ENCODE data around the gene DRC3. TPM values are rescaled to one million over a fixed set of nuclear protein-coding genes. Genes with fewer than 3 reads are reported as not detected.

The DRC3 gene
- total and polyA plus RNA-seq, 4 donors = 0.61 to 1.5 (median 1.1) TPM

DNA sequence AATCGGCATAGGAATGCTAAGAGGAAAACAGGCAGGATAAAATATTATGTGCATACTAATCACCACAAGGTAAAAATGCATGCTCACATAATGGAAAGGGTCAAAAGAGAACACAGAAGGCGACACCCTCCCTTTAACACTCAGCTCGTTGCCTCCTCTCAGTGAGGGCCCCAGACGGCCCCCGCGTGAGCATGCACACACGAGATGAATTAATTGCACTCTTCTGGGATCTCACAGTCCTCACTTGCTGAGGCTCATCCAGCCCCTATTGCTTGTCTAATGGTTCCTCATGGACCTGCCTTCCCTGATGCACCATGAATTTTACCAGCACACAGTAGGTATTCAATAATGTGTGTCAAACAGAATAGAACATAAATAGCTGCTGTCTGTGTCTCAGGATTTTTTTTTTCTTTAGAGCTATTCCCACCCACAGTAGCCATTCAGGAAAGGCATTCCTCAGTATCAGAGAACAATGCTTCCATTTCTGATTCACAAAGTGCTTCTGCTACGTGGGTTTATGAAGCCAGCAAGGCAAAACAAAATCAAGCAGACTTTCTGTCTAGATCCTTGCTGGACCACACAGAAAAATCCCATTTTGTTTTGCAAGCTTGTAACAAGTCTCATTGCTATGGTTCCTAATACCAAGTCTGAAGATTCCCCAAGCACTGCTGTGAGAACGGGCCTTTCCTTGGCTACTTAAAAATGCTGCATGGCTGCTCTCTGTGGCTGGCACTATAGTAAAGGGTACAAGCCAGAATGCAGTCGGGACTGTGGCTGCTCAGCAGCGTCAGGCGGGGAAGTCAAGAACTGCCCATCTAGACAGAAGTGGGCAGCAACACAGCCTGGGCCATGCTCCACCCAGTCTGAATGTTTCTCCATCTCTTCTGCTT, 44.0 kb upstream of the DRC3 start:
- Histone ChIP-seq H3K4me3 (ENCODE audit: low read depth in 1 of 3, low read length in 3 of 3) (no peak overlapping the region), H3K27ac (ENCODE audit: low read depth in 1 of 2, low read length in 2 of 2) (no peak overlapping the region), H3K36me3 (ENCODE audit: control insufficient read depth in 4 of 4, insufficient read depth in 3 of 4, low read depth in 1 of 4, low read length in 3 of 4) (no peaks in the 10 kb centered on the region), H3K9ac (ENCODE audit: low read depth in 1 of 2, low read length in 2 of 2) (no peak overlapping the region), H3K4me1 (ENCODE audit: control insufficient read depth in 4 of 4, insufficient read depth in 4 of 4, low read length in 3 of 4) (peaks cover 6 to 21% (median 9%) of the 10 kb centered on the region in 4 donors), H3K9me3 (ENCODE audit: control insufficient read depth in 4 of 4, low read length in 3 of 4) (no peaks in the 10 kb centered on the region), H3K27me3 (ENCODE audit: control insufficient read depth in 4 of 4, insufficient read depth in 4 of 4, low read length in 3 of 4) (no peaks in the 10 kb centered on the region)
- WGBS = 82% methylated on average over 12 of the region's 12 CpGs
- no peak for DNase-seq (ENCODE audit: low spot score)
- no peak for TF ChIP-seq ZBTB33 (IDR thresholded peaks at IDR 0.05)
- no peak for TF ChIP-seq RXRA (IDR thresholded peaks at IDR 0.05)

GRCh38 chr17:17929655-17930380, 42.8 kb upstream of the DRC3 start:
- Histone ChIP-seq H3K4me3 (ENCODE audit: low read depth in 1 of 3, low read length in 3 of 3) (no peak overlapping the region), H3K4me1 (ENCODE audit: control insufficient read depth in 4 of 4, insufficient read depth in 4 of 4, low read length in 3 of 4) (peaks cover 6 to 21% (median 9%) of the 10 kb centered on the region in 4 donors), H3K36me3 (ENCODE audit: control insufficient read depth in 4 of 4, insufficient read depth in 3 of 4, low read depth in 1 of 4, low read length in 3 of 4) (no peaks in the 10 kb centered on the region), H3K27me3 (ENCODE audit: control insufficient read depth in 4 of 4, insufficient read depth in 4 of 4, low read length in 3 of 4) (no peaks in the 10 kb centered on the region), H3K9me3 (ENCODE audit: control insufficient read depth in 4 of 4, low read length in 3 of 4) (no peaks in the 10 kb centered on the region), H3K9ac (ENCODE audit: low read depth in 1 of 2, low read length in 2 of 2) (no peak overlapping the region), H3K27ac (ENCODE audit: low read depth in 1 of 2, low read length in 2 of 2) (no peak overlapping the region)
- WGBS = 79% methylated on average over 2 of the region's 2 CpGs
- DNase-seq (ENCODE audit: low spot score) = no peak
- TF ChIP-seq SP1 (IDR thresholded peaks at IDR 0.05) (no peak), HNF4G (IDR thresholded peaks at IDR 0.05) (no peak), FOXA2 (IDR thresholded peaks at IDR 0.05) (no peak), EGR1 (IDR thresholded peaks at IDR 0.05; ENCODE audit: low read depth in 2 of 2) (no peak), JUND (IDR thresholded peaks at IDR 0.05) (no peak), YY1 (IDR thresholded peaks at IDR 0.05) (no peak)

GRCh38 chr17:17930674-17931073, 42.0 kb upstream of the DRC3 start:
- H3K9me3 ChIP-seq (ENCODE audit: control insufficient read depth in 4 of 4, low read length in 3 of 4) = no peaks in the 10 kb centered on the region
- TF ChIP-seq GABPA (IDR thresholded peaks at IDR 0.05 in 1 of 2, conservative IDR thresholded peaks at IDR 0.05 in 1 of 2) = no peak
- no peak for TF ChIP-seq YY1 (IDR thresholded peaks at IDR 0.05)
- TF ChIP-seq MAX (IDR thresholded peaks at IDR 0.05) = no peak
- TF ChIP-seq, protein P1, sequence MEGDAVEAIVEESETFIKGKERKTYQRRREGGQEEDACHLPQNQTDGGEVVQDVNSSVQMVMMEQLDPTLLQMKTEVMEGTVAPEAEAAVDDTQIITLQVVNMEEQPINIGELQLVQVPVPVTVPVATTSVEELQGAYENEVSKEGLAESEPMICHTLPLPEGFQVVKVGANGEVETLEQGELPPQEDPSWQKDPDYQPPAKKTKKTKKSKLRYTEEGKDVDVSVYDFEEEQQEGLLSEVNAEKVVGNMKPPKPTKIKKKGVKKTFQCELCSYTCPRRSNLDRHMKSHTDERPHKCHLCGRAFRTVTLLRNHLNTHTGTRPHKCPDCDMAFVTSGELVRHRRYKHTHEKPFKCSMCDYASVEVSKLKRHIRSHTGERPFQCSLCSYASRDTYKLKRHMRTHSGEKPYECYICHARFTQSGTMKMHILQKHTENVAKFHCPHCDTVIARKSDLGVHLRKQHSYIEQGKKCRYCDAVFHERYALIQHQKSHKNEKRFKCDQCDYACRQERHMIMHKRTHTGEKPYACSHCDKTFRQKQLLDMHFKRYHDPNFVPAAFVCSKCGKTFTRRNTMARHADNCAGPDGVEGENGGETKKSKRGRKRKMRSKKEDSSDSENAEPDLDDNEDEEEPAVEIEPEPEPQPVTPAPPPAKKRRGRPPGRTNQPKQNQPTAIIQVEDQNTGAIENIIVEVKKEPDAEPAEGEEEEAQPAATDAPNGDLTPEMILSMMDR (IDR thresholded peaks at IDR 0.05; ENCODE audit: low read depth, low read length, missing input control) = no peak
- no peak for TF ChIP-seq JUND (IDR thresholded peaks at IDR 0.05)
- TF ChIP-seq RXRA (IDR thresholded peaks at IDR 0.05) = no peak
- TF ChIP-seq, protein P2, sequence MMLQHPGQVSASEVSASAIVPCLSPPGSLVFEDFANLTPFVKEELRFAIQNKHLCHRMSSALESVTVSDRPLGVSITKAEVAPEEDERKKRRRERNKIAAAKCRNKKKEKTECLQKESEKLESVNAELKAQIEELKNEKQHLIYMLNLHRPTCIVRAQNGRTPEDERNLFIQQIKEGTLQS (IDR thresholded peaks at IDR 0.05) = no peak
- TF ChIP-seq TAF1 (conservative IDR thresholded peaks at IDR 0.05) = no peak
- TF ChIP-seq RAD21 (IDR thresholded peaks at IDR 0.05) = no peak
- H3K4me1 ChIP-seq (ENCODE audit: control insufficient read depth in 4 of 4, insufficient read depth in 4 of 4, low read length in 3 of 4) = peaks cover 6 to 23% (median 9%) of the 10 kb centered on the region in 4 donors
- no peak for DNase-seq (ENCODE audit: low spot score)
- no peaks in the 10 kb centered on the region for H3K27me3 ChIP-seq (ENCODE audit: control insufficient read depth in 4 of 4, insufficient read depth in 4 of 4, low read length in 3 of 4)
- no peak overlapping the region for H3K27ac ChIP-seq (ENCODE audit: low read depth in 1 of 2, low read length in 2 of 2)
- no peak overlapping the region for H3K9ac ChIP-seq (ENCODE audit: low read depth in 1 of 2, low read length in 2 of 2)
- no peak overlapping the region for H3K4me3 ChIP-seq (ENCODE audit: low read depth in 1 of 3, low read length in 3 of 3)
- no peaks in the 10 kb centered on the region for H3K36me3 ChIP-seq (ENCODE audit: control insufficient read depth in 4 of 4, insufficient read depth in 3 of 4, low read depth in 1 of 4, low read length in 3 of 4)
